ENCODE results near the gene SYK. TPM values are rescaled to one million over a fixed set of nuclear protein-coding genes. Genes with fewer than 3 reads are reported as not detected.

The SYK gene
- total RNA-seq, 3 donors from 2014 or later (not counting 1 experiment from before 2014, with no cell fraction given), result 75.5 to 104 (median 78.0) TPM

DNA sequence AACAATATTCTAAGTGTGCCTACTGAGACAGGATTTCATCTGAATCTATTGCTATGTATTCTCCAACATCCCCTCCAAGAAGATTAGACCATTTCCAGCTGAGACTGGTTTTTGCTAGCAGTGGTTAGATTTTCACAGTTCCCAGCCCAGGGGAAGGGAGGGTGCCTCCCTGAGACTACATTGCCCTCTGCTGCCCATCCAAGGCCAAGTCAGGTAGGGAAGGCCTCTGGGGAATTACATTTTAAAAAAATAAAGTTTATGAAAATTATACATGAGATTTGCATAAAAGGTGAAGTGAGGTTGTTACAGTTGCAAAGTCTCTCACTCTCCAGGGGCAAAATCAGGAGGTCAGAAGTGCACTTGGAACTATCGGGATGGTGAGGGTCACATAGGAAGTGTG is 28.0 kb upstream of the SYK start:
- ATAC-seq, result peak in 1 of 3 donors; percentile 51
- Mint-ChIP-seq H3K36me3 (no peaks in the 10 kb centered on the region), H3K27ac (no peak overlapping the region), H3K4me1 (peaks cover 8 to 9% of the 10 kb centered on the region in 2 donors), H3K9me3 (no peaks in the 10 kb centered on the region), H3K27me3 (ENCODE audit: low read depth in 2 of 2) (no peaks in the 10 kb centered on the region), H3K4me3 (no peak overlapping the region)
- no peak for DNase-seq
- 88% methylated on average over 1 of the region's 1 CpG for WGBS (ENCODE audit: insufficient coverage)
- H3K4me3 ChIP-seq (ENCODE audit: low read length), result no peak overlapping the region
- H3K4me1 ChIP-seq (ENCODE audit: control insufficient read depth, insufficient read depth, low read length), result peaks cover 30% of the 10 kb centered on the region
- H3K9me3 ChIP-seq (ENCODE audit: control insufficient read depth, insufficient read depth, low read length), result no peaks in the 10 kb centered on the region
- H3K27me3 ChIP-seq (ENCODE audit: control insufficient read depth, insufficient read depth, low read length), result no peaks in the 10 kb centered on the region
- no peak overlapping the region for H3K27ac ChIP-seq (ENCODE audit: low read length)
- intact Hi-C loops (cut with micrococcal nuclease), result no loop called here
- H3K36me3 ChIP-seq (ENCODE audit: control insufficient read depth, insufficient read depth, low read length), result no peaks in the 10 kb centered on the region
- TF ChIP-seq, protein P1, sequence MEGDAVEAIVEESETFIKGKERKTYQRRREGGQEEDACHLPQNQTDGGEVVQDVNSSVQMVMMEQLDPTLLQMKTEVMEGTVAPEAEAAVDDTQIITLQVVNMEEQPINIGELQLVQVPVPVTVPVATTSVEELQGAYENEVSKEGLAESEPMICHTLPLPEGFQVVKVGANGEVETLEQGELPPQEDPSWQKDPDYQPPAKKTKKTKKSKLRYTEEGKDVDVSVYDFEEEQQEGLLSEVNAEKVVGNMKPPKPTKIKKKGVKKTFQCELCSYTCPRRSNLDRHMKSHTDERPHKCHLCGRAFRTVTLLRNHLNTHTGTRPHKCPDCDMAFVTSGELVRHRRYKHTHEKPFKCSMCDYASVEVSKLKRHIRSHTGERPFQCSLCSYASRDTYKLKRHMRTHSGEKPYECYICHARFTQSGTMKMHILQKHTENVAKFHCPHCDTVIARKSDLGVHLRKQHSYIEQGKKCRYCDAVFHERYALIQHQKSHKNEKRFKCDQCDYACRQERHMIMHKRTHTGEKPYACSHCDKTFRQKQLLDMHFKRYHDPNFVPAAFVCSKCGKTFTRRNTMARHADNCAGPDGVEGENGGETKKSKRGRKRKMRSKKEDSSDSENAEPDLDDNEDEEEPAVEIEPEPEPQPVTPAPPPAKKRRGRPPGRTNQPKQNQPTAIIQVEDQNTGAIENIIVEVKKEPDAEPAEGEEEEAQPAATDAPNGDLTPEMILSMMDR (IDR thresholded peaks at IDR 0.05), result no peak

DNA sequence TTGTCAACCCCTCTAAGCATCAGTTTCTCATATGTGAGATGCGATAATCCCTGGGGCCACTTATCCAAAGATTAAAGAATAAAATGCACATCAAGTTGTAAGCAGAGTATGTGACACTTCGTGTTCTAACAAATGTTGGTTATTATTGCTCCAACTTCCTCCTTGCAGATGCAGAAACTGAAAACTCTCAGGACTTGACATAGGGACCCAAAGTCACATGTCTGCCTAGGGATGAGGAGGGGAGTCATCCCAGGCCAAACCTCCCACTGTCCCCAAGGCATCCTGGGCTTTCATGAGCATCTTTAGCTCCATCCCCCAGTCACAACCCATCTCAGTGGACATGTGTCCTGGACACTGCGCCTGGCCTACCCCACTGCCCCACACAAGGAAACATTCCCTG is 27.5 kb upstream of the SYK start:
- H3K36me3 ChIP-seq (ENCODE audit: control insufficient read depth, insufficient read depth, low read length), result no peaks in the 10 kb centered on the region
- Mint-ChIP-seq H3K27ac (no peak overlapping the region), H3K27me3 (ENCODE audit: low read depth in 2 of 2) (no peaks in the 10 kb centered on the region), H3K4me1 (peaks cover 8 to 9% of the 10 kb centered on the region in 2 donors), H3K9me3 (no peaks in the 10 kb centered on the region), H3K36me3 (no peaks in the 10 kb centered on the region), H3K4me3 (no peak overlapping the region)
- no peaks in the 10 kb centered on the region for H3K27me3 ChIP-seq (ENCODE audit: control insufficient read depth, insufficient read depth, low read length)
- TF ChIP-seq, protein P1 (IDR thresholded peaks at IDR 0.05), result no peak
- H3K27ac ChIP-seq (ENCODE audit: low read length), result no peak overlapping the region
- ATAC-seq (no peak), DNase-seq (no peak)
- H3K9me3 ChIP-seq (ENCODE audit: control insufficient read depth, insufficient read depth, low read length), result no peaks in the 10 kb centered on the region
- intact Hi-C loops (cut with micrococcal nuclease), result no loop called here
- 92% methylated on average over 2 of the region's 3 CpGs for WGBS (ENCODE audit: insufficient coverage)
- H3K4me1 ChIP-seq (ENCODE audit: control insufficient read depth, insufficient read depth, low read length), result peaks cover 30% of the 10 kb centered on the region
- H3K4me3 ChIP-seq (ENCODE audit: low read length), result no peak overlapping the region

DNA sequence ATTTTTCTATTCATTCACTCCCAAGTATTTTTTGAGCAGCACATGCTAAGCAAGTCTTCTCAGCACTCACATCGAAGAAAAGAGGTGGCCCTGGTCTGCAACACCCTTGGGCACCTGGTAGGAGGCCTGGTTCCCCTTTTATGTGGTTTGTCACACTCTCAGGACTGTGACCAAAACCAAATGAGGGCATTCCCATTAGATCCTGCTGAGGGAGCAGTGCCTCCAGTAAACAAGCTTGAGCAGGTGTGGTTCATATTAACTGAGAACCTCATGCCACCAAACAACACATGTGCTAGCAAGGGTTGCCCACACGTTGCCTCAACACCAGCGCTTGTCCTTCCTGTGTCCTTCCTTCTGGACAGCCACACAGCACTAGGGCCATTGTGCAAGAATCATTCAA is 26.9 kb upstream of the SYK start:
- Histone ChIP-seq H3K9me3 (ENCODE audit: control insufficient read depth, insufficient read depth, low read length) (no peaks in the 10 kb centered on the region), H3K4me3 (ENCODE audit: low read length) (no peak overlapping the region), H3K27me3 (ENCODE audit: control insufficient read depth, insufficient read depth, low read length) (no peaks in the 10 kb centered on the region), H3K36me3 (ENCODE audit: control insufficient read depth, insufficient read depth, low read length) (no peaks in the 10 kb centered on the region), H3K27ac (ENCODE audit: low read length) (no peak overlapping the region), H3K4me1 (ENCODE audit: control insufficient read depth, insufficient read depth, low read length) (peaks cover 27% of the 10 kb centered on the region)
- Mint-ChIP-seq H3K9me3 (no peaks in the 10 kb centered on the region), H3K4me3 (no peak overlapping the region), H3K4me1 (peaks cover 8 to 9% of the 10 kb centered on the region in 2 donors), H3K27me3 (ENCODE audit: low read depth in 2 of 2) (no peaks in the 10 kb centered on the region), H3K36me3 (no peaks in the 10 kb centered on the region), H3K27ac (no peak overlapping the region)
- intact Hi-C loops (cut with micrococcal nuclease), result no loop called here
- 14% methylated on average over 3 of the region's 3 CpGs for WGBS (ENCODE audit: insufficient coverage)
- peak in 1 of 2 donors; percentile 6 for DNase-seq
- TF ChIP-seq, protein P1 (IDR thresholded peaks at IDR 0.05), result no peak
- peak in 2 of 3 donors; percentile 43 to 58 for ATAC-seq

GRCh38 chr9:90775657-90776056 is 26.0 kb upstream of the SYK start:
- ATAC-seq (no peak), DNase-seq (no peak)
- H3K4me1 ChIP-seq (ENCODE audit: control insufficient read depth, insufficient read depth, low read length), result peaks cover 23% of the 10 kb centered on the region
- TF ChIP-seq, protein P1 (IDR thresholded peaks at IDR 0.05), result no peak
- no peak overlapping the region for H3K4me3 ChIP-seq (ENCODE audit: low read length)
- no peaks in the 10 kb centered on the region for H3K36me3 ChIP-seq (ENCODE audit: control insufficient read depth, insufficient read depth, low read length)
- Mint-ChIP-seq H3K36me3 (no peaks in the 10 kb centered on the region), H3K4me3 (no peak overlapping the region), H3K9me3 (no peaks in the 10 kb centered on the region), H3K27me3 (ENCODE audit: low read depth in 2 of 2) (no peaks in the 10 kb centered on the region), H3K4me1 (peaks cover 8 to 9% of the 10 kb centered on the region in 2 donors), H3K27ac (no peak overlapping the region)
- 54% methylated on average over 3 of the region's 3 CpGs for WGBS (ENCODE audit: insufficient coverage)
- no peaks in the 10 kb centered on the region for H3K9me3 ChIP-seq (ENCODE audit: control insufficient read depth, insufficient read depth, low read length)
- intact Hi-C loops (cut with micrococcal nuclease), result no loop called here
- no peak overlapping the region for H3K27ac ChIP-seq (ENCODE audit: low read length)
- H3K27me3 ChIP-seq (ENCODE audit: control insufficient read depth, insufficient read depth, low read length), result no peaks in the 10 kb centered on the region

Data from natural killer cell (primary cell).